ENCODE measurements around the gene MAP3K9.
"Not testable (repeated sequence)": the region's sequence is repeated elsewhere in the genome, so short reads cannot be mapped to it uniquely, and the experiment has no call there.

GRCh38 chr14:70853658-70854057 is 44.3 kb upstream of the MAP3K9 start:
- not testable (repeated sequence) for TF ChIP-seq CTCF (IDR thresholded peaks at IDR 0.05); POLR2A (IDR thresholded peaks at IDR 0.05); EP300 (IDR thresholded peaks at IDR 0.05; ENCODE audit: low read depth); POLR2AphosphoS5 (IDR thresholded peaks at IDR 0.05)
